Gastroesophageal sphincter (tissue), 3 donors: ENCODE measurements around the gene CACNA2D3.

Experiments used
- CTCF ChIP-seq, 4 experiments: fragments of 200-600 bp in 2 of 4; fragments of 450-650 bp in 2 of 4; sonication (generic) in 1 of 4; IDR thresholded peaks; one replicate each; pipeline ENCODE4 v1.5.1; 2017 to 2019; ENCODE audit warnings: antibody characterized with exemption in 4 of 4, mild to moderate bottlenecking in 2 of 4, moderate library complexity in 2 of 4
- EP300 ChIP-seq: sonication (generic); formaldehyde crosslinking; IDR thresholded peaks from one replicate; pipeline ENCODE4 v1.6.1; 2017; ENCODE audit warnings: antibody characterized with exemption, mild to moderate bottlenecking
- POLR2A ChIP-seq, 2 donors: fragments of 450-650 bp; IDR thresholded peaks; one replicate each; pipeline ENCODE4 v1.6.1; 2017; ENCODE audit warnings: antibody characterized with exemption in 2 of 2, mild to moderate bottlenecking in 2 of 2, moderate library complexity in 1 of 2
- POLR2AphosphoS5 ChIP-seq: sonication (generic); formaldehyde crosslinking; IDR thresholded peaks from one replicate; pipeline ENCODE4 v1.6.1; 2017; ENCODE audit warnings: antibody characterized with exemption

- no peak for TF ChIP-seq POLR2AphosphoS5
- no peak for TF ChIP-seq POLR2A (IDR thresholded peaks at IDR 0.05)
- no peak for TF ChIP-seq CTCF (IDR thresholded peaks at IDR 0.05)
- no peak for TF ChIP-seq EP300
Measured at GRCh38 chr3:54785976-54786375, 663.6 kb downstream of the CACNA2D3 start.
